Measurements from ENCODE around the gene ARG1. TPM values are rescaled to one million over a fixed set of nuclear protein-coding genes. Genes with fewer than 3 reads are reported as not detected.
A peak's percentile ranks its signal among the peaks of the same experiment; 100 is the strongest.

The ARG1 gene
- polyA plus RNA-seq, 1 of the 3 experiments (the other 2 are of a cell fraction): not detected

DNA sequence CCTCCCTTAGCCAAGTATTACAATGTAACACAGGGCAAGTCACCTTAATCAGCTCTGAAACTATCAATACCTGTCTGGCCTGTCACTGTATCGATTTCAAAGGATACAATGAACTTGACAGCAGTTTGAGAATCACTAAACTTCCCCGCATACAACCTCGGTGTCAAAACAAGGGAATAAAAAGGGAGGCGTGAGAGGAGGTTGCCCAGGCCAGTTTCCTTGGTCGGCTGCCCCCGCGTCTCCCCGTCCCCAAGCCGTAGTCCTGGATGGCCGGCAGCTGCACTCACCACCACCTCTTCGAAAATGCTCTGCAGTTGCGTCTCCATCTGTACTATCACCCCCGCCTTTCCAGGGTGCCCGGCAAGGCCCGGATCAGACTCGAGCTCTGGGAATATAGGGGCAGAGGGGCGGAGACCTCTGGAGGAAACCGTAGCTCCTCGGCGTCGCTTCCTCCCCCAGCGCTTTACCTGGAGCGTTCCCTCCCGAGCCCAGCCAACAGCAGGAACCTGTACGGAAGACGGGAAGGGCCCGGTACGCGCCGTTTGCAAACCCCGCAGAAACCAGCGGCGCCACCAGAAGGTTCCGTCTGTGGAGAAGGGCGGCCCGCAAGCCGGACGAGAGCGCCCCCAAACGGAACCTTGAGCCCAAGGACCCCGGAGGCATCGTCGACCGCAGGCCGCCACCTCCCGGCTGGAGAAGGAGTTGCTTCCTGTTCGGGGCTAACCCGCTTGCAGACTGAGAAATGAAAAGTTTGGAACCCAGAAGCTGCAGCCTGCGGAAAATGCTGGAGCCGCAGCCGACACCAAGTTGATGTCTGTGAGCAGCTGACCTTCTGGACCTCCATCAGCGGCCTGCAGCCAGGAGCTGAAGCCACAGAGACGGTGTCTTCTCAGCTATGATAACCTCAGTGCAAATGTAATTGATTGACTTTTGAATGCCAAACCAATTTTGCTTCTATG is 55.0 kb downstream of the ARG1 start, which contains the start of gene MED23 (continued):
- TF ChIP-seq, protein P1, sequence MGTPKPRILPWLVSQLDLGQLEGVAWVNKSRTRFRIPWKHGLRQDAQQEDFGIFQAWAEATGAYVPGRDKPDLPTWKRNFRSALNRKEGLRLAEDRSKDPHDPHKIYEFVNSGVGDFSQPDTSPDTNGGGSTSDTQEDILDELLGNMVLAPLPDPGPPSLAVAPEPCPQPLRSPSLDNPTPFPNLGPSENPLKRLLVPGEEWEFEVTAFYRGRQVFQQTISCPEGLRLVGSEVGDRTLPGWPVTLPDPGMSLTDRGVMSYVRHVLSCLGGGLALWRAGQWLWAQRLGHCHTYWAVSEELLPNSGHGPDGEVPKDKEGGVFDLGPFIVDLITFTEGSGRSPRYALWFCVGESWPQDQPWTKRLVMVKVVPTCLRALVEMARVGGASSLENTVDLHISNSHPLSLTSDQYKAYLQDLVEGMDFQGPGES (IDR thresholded peaks at IDR 0.05; ENCODE audit: low read depth, low read length): 0 out of 2 replicates have a peak, but pooled peaks have one; percentile 30
- TF ChIP-seq RCOR1 (IDR thresholded peaks at IDR 0.05; ENCODE audit: low read length): peak; percentile 86
- TF ChIP-seq JUND (IDR thresholded peaks at IDR 0.05): peak; percentile 37
- TF ChIP-seq, protein P2, sequence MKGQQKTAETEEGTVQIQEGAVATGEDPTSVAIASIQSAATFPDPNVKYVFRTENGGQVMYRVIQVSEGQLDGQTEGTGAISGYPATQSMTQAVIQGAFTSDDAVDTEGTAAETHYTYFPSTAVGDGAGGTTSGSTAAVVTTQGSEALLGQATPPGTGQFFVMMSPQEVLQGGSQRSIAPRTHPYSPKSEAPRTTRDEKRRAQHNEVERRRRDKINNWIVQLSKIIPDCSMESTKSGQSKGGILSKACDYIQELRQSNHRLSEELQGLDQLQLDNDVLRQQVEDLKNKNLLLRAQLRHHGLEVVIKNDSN (IDR thresholded peaks at IDR 0.05; ENCODE audit: borderline replicate concordance, low read depth): peak; percentile 78
- no peak; the same call in 1 of the 2 replicates for TF ChIP-seq MEF2A (IDR thresholded peaks at IDR 0.05; ENCODE audit: borderline replicate concordance, low read depth)
- TF ChIP-seq GABPA (IDR thresholded peaks at IDR 0.05; ENCODE audit: low read depth): peak; percentile 99
- TF ChIP-seq FOSL2 (IDR thresholded peaks at IDR 0.05; ENCODE audit: borderline replicate concordance, low read depth): 0 out of 2 replicates have a peak, but pooled peaks have one; percentile 34
- TF ChIP-seq, protein P3, sequence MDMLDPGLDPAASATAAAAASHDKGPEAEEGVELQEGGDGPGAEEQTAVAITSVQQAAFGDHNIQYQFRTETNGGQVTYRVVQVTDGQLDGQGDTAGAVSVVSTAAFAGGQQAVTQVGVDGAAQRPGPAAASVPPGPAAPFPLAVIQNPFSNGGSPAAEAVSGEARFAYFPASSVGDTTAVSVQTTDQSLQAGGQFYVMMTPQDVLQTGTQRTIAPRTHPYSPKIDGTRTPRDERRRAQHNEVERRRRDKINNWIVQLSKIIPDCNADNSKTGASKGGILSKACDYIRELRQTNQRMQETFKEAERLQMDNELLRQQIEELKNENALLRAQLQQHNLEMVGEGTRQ (IDR thresholded peaks at IDR 0.05; ENCODE audit: borderline replicate concordance, low read depth, low read length): no peak
- TF ChIP-seq SIN3A (IDR thresholded peaks at IDR 0.05; ENCODE audit: borderline replicate concordance, low read depth, low read length): peak; percentile 82; the same call in 1 of the 2 replicates
- no peak for TF ChIP-seq GATA2 (CRISPR knock-in tag; IDR thresholded peaks at IDR 0.05)
- TF ChIP-seq CHD2 (IDR thresholded peaks at IDR 0.05; ENCODE audit: low read length, partially characterized antibody): peak; percentile 94
- no peak for TF ChIP-seq NRF1 (IDR thresholded peaks at IDR 0.05; ENCODE audit: low read depth, low read length)

DNA sequence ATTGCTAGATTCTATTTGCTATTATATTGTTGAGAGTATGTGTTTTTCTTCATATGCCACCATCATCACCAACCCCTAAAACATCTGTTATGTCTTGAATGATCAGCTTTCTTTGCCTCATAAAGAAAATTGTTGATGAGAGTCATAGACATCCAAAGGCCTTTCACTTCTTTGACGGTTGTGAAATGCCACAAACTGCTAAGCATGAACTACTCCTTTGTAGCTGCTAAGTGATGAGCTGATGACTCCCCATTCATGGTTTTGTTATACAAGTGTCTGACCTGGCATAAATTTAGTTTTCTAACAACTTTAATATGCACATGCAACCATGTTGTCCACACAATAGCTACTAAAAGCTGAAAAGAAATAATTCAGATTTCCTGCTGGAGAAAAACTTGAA is 55.7 kb downstream of the ARG1 start:
- H3K9me3 ChIP-seq: no peaks in the 10 kb centered on the region
- CTCF ChIA-PET: interaction anchor here (0.6 to 4.1 kb wide), 41 partner anchors 8 to 748 kb away, joined by 3 to 60 read pairs (median 5); partner anchors contain the start of gene ENPP3
- H3K4me1 ChIP-seq (ENCODE audit: control insufficient read depth in 1 of 2, insufficient read depth in 2 of 2, low read depth in 1 of 2, low read length in 1 of 2): peaks cover 0 to 9% of the 10 kb centered on the region in 2 experiments; a peak in 2 of 4 replicates
- H3K27me3 ChIP-seq (ENCODE audit: insufficient read depth): no peaks in the 10 kb centered on the region; the same call in 1 of the 2 replicates
- H3K36me3 ChIP-seq (replicated peaks in 1 of 2; ENCODE audit: control insufficient read depth in 1 of 2, insufficient read depth in 2 of 2, low read length in 1 of 2): peaks cover 20 to 25% of the 10 kb centered on the region in 2 experiments
- peak overlapping the region; percentile 92 for H2AFZ ChIP-seq (ENCODE audit: low read depth)
- H3K9ac ChIP-seq: no peak overlapping the region
- no peak overlapping the region for H3K27ac ChIP-seq (ENCODE audit: low read depth in 2 of 2, low read length in 1 of 2)
- no peaks in the 10 kb centered on the region for H3K9me2 ChIP-seq
- peaks cover 7% of the 10 kb centered on the region for H3F3A ChIP-seq (replicated peaks; ENCODE audit: insufficient read depth)
- no peaks in the 10 kb centered on the region for H4K20me1 ChIP-seq (ENCODE audit: insufficient read depth)
- H3K4me3 ChIP-seq (ENCODE audit: low read depth in 2 of 2, low read length in 1 of 2): no peak overlapping the region
- peaks cover 18% of the 10 kb centered on the region for H3K79me2 ChIP-seq (ENCODE audit: insufficient read depth)
- WGBS (ENCODE audit: low lambda C conversion rate): 50% methylated on average over 1 of the region's 1 CpG
- POLR2A ChIA-PET: interaction anchor here (1.0 kb wide), 1 partner anchor 743 kb away, joined by 3 read pairs; no protein-coding TSS in a partner anchor
- no peak for DNase-seq
- 0 out of 2 replicates have a peak overlapping the region, but pooled peaks have one; percentile 53 for H3K4me2 ChIP-seq
- TF ChIP-seq, protein P4, sequence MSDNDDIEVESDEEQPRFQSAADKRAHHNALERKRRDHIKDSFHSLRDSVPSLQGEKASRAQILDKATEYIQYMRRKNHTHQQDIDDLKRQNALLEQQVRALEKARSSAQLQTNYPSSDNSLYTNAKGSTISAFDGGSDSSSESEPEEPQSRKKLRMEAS (IDR thresholded peaks at IDR 0.05; ENCODE audit: low read depth): no peak
- TF ChIP-seq FOXM1 (IDR thresholded peaks at IDR 0.05; ENCODE audit: low read depth): no peak
- no peak for TF ChIP-seq RXRA (IDR thresholded peaks at IDR 0.05; ENCODE audit: borderline replicate concordance, low read depth)
- TF ChIP-seq TEAD4 (IDR thresholded peaks at IDR 0.05; ENCODE audit: borderline replicate concordance, insufficient read depth): no peak
- TF ChIP-seq ELF1 (IDR thresholded peaks at IDR 0.05): no peak
- TF ChIP-seq, protein P2 (IDR thresholded peaks at IDR 0.05; ENCODE audit: borderline replicate concordance, low read depth): no peak
- TF ChIP-seq, protein P5, sequence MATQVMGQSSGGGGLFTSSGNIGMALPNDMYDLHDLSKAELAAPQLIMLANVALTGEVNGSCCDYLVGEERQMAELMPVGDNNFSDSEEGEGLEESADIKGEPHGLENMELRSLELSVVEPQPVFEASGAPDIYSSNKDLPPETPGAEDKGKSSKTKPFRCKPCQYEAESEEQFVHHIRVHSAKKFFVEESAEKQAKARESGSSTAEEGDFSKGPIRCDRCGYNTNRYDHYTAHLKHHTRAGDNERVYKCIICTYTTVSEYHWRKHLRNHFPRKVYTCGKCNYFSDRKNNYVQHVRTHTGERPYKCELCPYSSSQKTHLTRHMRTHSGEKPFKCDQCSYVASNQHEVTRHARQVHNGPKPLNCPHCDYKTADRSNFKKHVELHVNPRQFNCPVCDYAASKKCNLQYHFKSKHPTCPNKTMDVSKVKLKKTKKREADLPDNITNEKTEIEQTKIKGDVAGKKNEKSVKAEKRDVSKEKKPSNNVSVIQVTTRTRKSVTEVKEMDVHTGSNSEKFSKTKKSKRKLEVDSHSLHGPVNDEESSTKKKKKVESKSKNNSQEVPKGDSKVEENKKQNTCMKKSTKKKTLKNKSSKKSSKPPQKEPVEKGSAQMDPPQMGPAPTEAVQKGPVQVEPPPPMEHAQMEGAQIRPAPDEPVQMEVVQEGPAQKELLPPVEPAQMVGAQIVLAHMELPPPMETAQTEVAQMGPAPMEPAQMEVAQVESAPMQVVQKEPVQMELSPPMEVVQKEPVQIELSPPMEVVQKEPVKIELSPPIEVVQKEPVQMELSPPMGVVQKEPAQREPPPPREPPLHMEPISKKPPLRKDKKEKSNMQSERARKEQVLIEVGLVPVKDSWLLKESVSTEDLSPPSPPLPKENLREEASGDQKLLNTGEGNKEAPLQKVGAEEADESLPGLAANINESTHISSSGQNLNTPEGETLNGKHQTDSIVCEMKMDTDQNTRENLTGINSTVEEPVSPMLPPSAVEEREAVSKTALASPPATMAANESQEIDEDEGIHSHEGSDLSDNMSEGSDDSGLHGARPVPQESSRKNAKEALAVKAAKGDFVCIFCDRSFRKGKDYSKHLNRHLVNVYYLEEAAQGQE (IDR thresholded peaks at IDR 0.05; ENCODE audit: low read depth, low read length): no peak
- TF ChIP-seq TCF12 (IDR thresholded peaks at IDR 0.05): no peak
- TF ChIP-seq POLR2AphosphoS5 (IDR thresholded peaks at IDR 0.05; ENCODE audit: low read depth, low read length): no peak
- TF ChIP-seq SMC3 (IDR thresholded peaks at IDR 0.05; ENCODE audit: low read depth, low read length): no peak
- no peak for TF ChIP-seq TAF1 (IDR thresholded peaks at IDR 0.05; ENCODE audit: borderline replicate concordance, low read depth, low read length)
- TF ChIP-seq EZH2phosphoT487 (IDR thresholded peaks at IDR 0.05; ENCODE audit: borderline replicate concordance, low read depth): no peak
